HG03139 (cell line): ENCODE measurements around the gene MRPL2.

Experiments
- ATAC-seq: cut with Tn5 transposase; IDR thresholded peaks from one replicate; pipeline ENCODE4 v1.9.1; 2021; ENCODE audit not compliant: unreplicated experiment

MRPL2 gene

GRCh38 chr6:43059168-43060033 is at the start of gene MRPL2, which contains the start of gene KLC4:
MRPL2 (minus strand) TSS chr6:43059434; CDS start chr6:43059381, 53 bp downstream.
KLC4 (plus strand) TSS chr6:43059631; CDS start chr6:43061336, 1,705 bp downstream.
- peak; percentile 85 for ATAC-seq

DNA sequence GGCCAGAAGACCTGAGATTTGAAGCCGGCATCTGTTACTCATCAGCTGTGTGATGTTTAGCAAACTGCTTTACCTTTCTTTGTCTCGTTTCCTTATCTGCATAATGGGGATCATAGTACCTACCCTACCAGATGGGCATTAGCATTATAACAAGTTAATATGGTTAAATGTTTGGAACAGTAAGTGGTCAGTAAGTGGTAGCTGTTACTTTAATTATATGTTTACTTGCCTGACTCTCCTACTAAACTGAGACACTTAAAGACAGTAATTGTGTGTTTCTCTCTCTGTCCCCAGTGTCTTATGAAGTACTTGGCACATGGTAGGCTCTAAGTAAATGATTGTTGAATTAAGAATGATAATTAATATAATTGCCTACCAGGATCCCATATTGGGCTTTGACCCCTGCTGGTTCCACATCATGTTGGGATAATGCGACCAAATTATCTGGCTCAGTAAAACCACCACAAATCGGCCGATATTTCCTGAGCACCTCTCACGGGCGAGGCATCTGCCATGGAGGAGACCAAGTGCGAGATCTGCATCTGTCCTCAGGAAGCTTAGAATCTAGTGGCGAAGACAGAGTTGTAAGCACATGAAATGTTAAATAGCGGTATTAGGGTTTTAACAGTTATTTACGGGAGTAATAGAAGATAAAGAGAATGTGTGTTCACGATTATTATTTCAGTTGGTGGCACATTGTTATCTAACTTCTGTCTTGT is 48.3 kb upstream of the MRPL2 start:
- no peak for ATAC-seq

DNA sequence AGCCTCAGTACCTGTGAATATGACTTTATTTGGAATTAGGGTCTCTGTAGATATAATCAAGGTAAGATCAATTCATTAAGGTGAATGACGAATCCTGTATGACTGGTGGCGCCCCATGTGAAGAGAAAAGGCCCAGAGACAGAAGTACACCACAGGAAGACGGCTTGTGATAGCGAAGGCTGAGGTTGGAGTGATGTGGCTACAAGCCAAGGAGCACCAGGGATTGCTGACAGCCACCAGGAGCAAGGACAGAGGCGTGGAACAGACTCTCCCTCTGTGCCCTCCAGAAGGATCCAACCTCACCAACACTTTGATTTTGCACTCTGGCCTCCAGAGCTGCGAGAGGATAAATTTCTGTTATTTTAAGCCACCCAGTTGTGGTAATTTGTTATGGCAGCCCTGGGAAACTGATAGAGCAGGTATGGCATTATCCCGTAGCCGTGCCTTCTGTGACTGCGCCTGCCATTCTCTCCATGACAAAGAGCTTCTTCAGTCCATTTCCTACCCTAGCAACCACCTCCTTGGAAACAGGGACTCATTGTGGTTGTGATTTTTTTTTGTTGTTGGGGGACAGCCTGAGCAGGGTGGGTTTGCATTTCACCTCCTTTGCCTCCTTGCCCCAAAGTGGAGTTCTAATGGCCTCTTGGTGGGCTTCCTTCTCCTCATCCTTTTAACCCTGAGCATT is 46.4 kb upstream of the MRPL2 start:
- no peak for ATAC-seq

GRCh38 chr6:43103253-43103876 is 44.1 kb upstream of the MRPL2 start:
- ATAC-seq: no peak

- no peak for ATAC-seq
Measured at GRCh38 chr6:43101497-43101896, 42.3 kb upstream of the MRPL2 start.

GRCh38 chr6:43097502-43097901 is 38.3 kb upstream of the MRPL2 start:
- no peak for ATAC-seq

DNA sequence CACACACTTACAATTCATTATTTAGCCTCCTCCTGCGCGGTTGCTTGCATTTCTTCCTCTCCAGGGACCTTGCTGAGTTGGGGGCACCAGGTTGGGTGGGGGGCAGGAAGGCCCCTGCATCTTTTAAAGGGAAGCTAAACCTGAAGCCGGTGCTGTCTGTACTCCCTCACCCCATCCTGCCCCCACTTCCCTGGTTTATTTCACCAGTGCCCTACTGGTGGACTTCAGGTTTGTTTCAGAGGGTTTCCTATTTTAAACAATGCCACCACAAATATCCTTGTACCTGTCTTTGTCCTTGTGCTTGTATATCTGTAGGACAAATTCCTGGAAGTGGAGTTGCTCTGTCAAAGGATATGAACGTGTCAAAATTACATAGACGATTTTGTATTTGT is 37.9 kb upstream of the MRPL2 start:
- ATAC-seq: no peak

- ATAC-seq: no peak
Measured at GRCh38 chr6:43096451-43097097, 37.3 kb upstream of the MRPL2 start.

- no peak for ATAC-seq
Measured at GRCh38 chr6:43095939-43096338, 36.7 kb upstream of the MRPL2 start.

GRCh38 chr6:43093436-43094289 is 34.4 kb upstream of the MRPL2 start:
- no peak for ATAC-seq

DNA sequence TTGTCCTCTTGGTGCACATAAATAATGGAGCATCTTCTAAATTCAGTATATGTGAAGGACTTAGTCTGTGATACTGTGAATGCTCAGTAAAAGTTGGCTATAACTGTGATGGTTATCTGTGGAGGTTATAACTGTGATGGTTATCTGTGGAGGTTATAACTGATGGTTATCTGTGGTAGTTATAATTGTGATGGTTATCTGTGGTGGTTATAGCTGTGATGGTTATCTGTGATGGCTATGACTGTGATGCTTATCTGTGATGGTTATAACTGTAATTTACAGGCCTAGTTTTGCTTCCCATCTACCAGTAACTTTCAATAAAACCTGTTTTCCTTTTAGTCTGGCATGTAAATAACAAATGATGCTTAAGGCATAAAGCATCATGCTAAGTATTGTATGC is 33.4 kb upstream of the MRPL2 start:
- no peak for ATAC-seq

DNA sequence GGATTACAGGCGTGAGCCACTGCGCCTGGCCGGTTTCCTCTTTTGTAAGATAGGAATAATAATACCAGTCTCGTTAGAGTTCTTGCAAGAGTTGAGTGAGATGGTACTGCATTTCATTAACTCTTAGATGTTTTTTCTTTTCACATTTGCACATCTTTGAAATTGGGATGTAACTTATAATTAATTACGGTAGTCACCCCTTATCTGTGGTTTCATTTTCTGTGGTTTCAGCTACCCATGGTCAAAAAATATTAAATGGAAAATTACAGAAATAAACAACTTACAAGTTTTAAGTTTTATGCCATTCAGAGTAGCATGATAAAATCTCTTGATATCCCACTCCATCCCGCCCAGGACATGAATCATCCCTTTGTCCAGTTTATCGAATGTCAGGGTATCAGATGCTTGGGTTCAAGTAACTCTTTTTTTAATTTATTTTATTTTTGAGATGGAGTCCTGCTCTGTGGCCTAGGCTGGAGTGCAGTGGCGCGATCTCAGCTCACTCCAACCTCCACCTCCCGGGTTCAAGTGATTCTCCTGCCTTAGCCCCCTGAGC is 32.3 kb upstream of the MRPL2 start:
- ATAC-seq: no peak

GRCh38 chr6:43091020-43091419 is 31.8 kb upstream of the MRPL2 start:
- ATAC-seq: no peak

DNA sequence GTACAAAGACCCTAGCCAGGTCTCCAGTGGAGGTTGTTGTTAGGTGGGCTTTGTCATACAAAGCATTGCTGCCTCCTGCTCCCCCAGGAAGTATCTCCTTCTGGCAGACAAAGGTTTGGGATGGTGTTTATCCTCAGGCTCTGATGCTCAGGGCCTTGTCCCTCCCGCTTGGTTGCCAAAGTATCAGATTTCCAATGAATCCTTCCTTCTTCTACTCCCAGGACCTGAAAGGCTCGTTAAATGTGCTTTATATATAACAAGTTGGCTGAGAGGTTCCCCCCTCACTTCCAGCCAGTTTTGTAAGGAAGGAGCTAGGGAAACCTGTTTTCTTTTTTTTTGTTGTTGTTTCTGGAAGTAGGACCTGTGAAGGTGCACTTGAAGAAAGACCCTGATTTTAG is 31.3 kb upstream of the MRPL2 start:
- no peak for ATAC-seq

- ATAC-seq: no peak
Measured at GRCh38 chr6:43089874-43090558, 30.8 kb upstream of the MRPL2 start.

GRCh38 chr6:43089467-43089866 is 30.2 kb upstream of the MRPL2 start:
- ATAC-seq: no peak

DNA sequence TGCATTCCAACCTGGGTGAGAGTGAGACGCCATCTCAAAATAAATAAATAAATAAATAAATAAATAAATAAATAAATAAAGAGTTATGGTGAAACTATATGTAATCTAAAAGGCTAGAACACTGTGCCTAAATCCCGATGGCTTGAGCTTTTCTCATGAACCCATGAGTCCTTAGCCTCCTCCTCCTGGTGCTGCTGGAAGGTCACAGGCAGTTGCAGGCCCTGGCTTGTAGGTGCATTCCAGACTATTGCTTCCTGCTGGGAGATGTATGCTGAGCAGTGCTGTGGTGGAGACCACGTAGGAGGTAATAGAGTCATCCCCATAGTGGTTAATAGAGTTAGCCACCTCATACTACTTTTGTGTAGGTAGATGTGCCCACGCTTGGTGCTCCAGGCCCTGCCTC is 29.4 kb upstream of the MRPL2 start:
- no peak for ATAC-seq

DNA sequence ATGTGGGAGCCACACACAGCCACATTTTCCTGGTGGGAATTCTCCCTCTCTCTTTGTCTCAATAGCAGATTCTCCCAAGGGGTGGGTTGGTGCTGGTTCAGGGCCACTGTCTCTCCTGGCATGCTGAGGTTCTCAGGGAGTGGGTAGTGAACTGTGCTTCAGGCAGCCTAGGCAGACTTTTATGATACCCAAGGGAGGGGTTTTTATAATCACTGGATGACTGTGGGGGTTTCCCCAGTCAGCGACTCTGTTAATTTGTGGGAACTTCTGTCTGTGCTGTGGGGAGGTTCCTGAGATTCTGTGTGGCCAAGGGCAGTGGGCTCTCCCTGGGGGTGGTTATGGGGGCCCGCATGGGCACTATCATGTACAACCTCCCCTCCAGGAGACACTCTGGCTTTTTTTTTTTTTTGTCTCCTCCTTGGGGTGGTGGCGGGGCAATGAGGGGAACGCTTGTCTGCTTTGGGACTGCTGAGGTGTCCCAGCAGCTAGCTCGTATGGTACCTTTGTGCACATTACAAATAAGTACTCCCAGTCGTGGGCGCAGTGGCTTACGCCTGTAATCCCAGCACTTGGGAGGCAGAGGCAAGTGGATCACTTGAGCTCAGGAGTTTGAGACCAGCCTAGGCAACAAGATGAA is 26.9 kb upstream of the MRPL2 start:
- ATAC-seq: no peak
